Measurements from ENCODE around the gene MBD4. TPM values are rescaled to one million over a fixed set of nuclear protein-coding genes. Genes with fewer than 3 reads are reported as not detected.
"Not testable (repeated sequence)": the region's sequence is repeated elsewhere in the genome, so short reads cannot be mapped to it uniquely, and the experiment has no call there.

The MBD4 gene
- total RNA-seq, 1 donor from 2014 or later: 30.6 TPM

DNA sequence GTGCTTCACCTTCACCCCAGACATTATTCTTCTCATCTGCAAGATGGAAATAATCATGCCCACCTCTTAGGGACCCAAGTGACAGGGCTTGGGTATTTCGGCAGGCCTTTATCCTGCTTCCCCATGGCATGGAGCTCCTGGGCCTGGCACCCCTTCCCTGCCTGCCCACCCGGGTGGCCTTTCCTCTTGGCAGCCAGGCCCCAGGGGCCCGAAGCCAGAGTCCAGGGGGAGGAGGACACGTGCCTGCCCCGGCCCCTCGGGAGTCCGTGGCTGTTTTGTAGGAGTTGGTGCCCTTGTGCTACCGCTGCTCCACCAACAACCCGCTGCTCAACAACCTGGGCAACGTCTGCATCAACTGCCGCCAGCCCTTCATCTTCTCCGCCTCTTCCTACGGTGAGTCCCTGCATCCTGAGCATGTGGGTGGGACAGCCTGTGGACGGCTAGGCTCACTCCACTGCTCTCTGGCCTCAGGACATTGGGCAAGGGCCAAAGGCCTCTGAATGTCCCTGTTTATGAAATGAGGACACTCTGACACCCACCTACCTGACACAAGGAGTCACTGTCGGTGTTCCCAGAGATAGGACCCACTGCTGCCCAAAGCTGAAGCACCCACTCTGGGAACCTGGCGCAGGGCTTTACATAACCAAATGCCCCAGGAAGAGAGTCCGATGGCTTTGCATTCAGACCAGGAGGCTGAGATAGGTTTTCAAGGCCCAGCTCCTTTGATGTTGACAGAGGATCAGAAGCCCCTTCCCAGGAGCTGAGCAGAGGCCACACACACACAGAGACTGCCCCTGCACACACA, 45.8 kb downstream of the MBD4 start:
- ATAC-seq; DNase-seq (ENCODE audit: low spot score); intact Hi-C loops (cut with DNase I): not testable (repeated sequence)

DNA sequence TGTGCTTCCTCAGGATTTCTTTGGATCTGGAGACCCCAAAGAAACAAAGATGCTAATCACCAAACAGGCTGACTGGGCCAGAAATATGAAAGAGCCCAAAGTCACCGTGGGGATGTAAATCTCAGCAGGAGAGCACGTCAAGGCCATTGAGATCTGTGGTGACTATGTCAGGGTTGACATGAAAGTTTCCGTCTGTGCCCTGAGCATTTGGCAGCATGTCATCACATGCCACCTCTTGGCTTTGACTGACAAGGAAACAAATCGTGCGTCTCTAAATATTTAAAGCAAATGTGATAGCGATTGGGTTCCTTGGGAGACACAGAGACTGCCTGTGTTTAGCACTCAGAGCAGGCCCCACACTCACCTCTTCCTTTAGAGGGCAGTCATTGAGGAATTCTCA, 46.5 kb downstream of the MBD4 start:
- intact Hi-C loops (cut with DNase I): no loop called here
- DNase-seq (ENCODE audit: low spot score) (no peak), ATAC-seq (no peak)

DNA sequence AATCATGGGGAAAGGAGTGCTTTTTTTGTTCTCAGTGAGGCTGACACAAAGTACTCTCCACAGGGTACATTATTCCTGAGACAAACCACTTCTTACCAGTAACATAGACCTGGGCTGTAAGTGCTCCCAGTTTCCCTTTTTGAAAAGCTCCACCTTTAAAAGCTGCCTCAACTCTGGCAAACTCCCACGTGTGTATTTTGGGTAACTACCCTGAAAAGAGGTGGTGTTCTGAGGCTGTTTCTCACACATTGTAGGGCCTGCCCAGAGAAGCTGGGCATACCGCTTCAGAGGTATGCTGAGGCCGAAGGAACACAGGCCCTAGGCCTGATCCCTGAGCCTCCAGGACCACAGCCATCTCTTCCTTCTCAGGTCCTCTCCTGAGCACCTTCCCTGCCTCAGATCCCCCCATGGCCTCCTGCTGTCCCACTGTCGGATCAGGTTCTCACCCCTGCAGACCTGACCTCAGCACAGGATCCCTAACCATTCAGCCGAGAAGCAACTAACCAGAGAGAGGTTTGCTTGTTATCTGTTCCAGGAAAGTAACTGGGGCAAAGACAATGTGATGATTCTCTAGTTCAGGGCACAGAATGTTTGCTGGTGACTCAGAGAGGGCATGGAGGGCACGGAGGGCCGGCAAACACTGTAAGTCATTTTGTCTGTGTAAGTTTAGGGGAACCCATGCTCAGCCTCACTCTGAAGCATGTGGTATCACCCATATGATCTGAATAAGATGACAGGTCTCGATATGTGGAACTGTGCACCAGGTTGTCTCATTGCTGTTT, 47.5 kb downstream of the MBD4 start:
- DNase-seq (ENCODE audit: low spot score); intact Hi-C loops (cut with DNase I): not testable (repeated sequence)

DNA sequence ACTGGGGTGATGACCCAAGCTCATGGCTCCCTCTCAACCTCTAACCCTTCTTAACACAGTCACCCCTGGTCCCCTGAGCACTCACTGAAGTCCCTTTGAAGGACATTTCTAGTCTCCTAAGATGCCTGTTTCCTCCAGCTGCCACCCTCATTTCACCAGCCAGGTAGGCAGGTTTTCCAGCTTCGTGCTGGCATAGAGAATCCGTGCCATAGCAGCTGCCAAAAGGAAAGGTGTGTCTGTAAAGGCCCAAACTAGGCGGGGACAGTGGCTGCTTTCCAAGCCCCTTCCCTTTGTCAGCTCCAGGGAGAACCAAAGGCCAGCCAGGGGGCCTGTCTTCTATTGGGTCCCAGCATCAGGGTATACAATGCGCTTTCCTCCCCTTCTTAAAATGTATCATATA, 48.2 kb downstream of the MBD4 start:
- intact Hi-C loops (cut with DNase I); ATAC-seq; DNase-seq (ENCODE audit: low spot score): not testable (repeated sequence)

More for the DNA sequence above, 47.5 kb downstream of the MBD4 start:
- ATAC-seq: not testable (repeated sequence)

DNA sequence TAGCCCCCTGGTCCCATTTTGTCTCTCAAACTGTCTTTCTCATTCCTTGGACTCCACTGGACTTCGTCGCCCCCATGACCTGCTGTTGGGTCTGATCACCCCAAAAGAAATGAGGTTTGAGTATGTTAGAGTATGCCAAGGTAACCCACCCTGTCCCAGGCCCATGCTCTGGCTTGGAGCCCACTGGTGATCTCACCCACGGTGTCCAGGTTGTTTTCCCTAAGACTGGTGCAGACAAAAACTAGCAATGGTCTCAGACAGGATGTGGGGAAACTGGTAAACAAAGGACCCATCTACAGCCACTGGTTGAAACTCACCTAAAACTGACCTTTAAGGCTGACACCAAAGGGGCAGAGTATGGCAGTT, 50.2 kb downstream of the MBD4 start:
- intact Hi-C loops (cut with DNase I): no loop called here
- DNase-seq (ENCODE audit: low spot score) (no peak), ATAC-seq (no peak)

DNA sequence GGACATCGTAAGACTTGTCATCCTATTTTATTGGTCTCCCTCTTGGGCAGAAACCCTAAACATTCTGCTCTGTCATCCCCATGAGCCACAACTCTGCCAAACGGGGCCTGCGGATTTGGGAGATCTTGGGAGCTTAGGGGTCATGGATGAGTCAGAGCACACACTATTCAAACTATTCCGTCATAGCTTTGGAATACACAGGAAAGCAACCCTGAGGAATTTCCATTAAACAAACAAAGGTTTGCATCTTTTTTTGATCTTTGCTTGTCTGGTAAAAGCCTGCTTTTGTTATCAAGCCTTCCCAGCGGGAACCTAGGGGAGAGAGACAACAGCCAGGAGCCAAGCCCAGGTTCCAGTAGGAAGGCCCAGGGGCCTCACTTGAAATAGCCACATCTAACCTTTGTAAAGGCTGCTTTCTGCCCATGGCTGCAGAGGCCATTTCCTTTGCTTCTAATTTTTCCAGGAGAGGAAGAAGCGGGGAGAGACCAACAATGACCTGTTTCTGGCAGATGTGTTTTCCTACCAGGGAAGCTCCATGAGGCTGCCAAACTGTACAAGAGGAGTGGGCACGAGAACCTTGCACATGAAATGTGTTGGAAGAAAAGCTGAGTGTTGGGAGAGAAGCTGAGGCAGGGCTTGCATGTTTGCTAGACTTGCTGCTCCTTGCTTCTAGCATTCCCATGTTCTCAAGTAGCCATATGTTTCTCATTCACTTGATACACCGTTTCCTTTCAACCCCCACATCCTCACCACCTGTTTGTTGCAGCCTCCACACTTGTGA, 50.8 kb downstream of the MBD4 start:
- intact Hi-C loops (cut with DNase I); DNase-seq (ENCODE audit: low spot score): not testable (repeated sequence)
- peak; percentile 91 for ATAC-seq

DNA sequence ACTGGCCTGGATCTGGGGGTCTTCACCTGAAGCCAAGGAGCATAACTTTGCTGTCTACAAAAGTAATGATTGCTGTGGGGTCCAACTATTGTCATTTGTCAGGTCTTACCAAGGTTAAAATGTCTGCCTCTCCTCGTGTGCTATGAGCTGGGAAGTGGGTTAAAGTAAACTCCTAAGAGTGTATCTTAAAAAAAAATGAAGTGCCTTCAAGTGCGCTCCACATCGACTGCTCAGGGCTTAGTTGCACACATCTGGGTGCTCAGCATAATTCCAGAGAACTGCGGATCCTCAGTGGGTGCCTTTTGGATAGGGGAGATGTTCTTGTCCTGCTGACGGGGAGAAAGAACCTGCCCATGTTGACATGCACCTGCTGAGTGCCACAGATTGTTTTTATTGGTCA, 52.3 kb downstream of the MBD4 start:
- DNase-seq (ENCODE audit: low spot score) (no peak), ATAC-seq (no peak)
- intact Hi-C loops (cut with DNase I): no loop called here

DNA sequence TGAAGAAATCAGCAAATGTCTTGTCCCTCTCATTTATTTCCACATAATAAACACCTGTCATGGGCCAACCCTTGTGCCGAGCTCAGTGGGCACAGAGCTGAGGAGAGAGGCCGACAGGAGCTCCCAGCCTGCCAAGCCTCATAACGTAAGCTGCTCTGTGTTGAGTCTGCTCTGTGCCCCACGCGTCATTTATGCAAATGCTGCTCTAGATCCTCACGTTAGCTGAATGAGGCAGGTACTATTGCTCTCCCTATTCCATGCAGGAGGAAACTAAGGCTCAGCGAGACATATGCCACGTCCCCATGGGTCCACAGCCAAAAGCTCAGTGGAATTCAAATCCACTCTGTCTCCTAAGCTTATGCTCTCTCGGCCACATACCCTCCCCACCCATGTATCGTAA, 52.8 kb downstream of the MBD4 start:
- DNase-seq (ENCODE audit: low spot score) (no peak), ATAC-seq (no peak)
- intact Hi-C loops (cut with DNase I): no loop called here

DNA sequence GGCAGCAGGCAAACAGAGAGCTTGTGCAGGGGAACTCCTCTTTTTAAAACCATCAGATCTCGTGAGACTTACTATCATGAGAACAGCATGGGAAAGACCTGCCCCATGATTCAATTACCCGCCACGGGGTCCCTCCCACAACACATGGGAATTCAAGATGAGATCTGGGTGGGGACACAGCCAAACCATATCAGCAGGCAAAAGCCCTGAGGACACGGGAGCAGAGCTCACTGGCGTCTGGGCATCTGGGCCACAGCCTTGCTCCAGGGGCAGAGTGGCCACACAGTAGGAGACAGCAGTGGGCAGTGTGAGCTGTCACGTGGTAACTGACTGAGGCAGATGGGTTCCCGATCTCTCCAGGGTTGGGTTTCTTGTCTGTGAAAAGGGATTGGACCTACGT, 54.2 kb downstream of the MBD4 start:
- DNase-seq (ENCODE audit: low spot score); intact Hi-C loops (cut with DNase I); ATAC-seq: not testable (repeated sequence)

DNA sequence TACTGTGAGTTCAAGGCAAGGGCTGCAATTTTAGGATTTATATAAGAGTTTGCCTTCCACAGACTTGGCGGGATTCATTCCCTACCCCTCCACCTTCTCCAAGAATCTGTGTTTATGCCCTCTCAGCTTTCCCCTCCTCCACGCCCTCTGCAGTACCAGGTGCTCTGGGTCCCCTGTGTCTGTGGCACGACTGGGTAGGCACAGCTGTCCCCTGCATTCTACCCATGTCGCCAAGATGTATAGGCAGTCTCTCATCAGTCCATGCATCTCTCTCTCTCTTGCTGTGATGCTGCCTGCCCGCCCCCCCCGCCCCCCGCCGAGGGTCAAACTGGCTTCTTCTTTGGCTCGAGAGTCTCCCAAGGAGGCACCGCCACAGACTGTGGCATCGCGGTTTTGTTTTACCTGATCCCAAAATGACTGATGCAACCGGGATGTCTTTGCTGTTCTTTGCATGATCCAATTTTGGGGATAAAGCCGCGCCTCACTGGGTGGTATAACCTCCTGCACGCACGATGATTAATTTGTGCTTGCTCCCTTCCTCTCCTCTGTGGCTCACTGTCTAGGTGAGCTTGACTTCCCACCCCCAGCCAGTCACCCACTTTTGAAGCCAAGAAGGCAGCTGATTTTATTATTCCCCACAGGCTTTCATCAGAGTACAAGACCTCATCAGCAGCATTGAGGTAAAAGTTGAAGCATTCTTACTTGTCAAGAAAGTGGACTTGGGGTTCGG, 55.0 kb downstream of the MBD4 start:
- ATAC-seq (no peak), DNase-seq (ENCODE audit: low spot score) (no peak)
- intact Hi-C loops (cut with DNase I): no loop called here

DNA sequence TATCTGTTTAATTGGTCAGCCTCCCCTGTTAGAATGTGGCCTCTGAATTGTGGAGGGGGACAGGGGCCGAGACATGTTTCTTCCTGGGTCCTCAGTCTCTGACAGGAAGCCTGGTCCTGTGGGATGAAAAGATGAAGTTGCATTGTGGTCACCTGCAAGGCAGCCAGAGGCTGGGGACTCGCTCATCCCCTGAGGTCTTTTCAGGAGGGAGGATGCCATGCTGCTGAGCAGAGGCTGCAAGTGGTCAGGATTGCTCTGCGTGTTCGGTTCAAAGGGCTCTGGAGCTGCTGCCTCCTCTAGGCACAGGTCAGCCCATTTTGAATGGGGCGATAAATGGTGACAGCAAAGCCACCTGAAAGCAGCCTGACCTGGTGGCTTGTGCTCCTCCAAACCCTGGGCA, 55.6 kb downstream of the MBD4 start:
- intact Hi-C loops (cut with DNase I); ATAC-seq; DNase-seq (ENCODE audit: low spot score): not testable (repeated sequence)

DNA sequence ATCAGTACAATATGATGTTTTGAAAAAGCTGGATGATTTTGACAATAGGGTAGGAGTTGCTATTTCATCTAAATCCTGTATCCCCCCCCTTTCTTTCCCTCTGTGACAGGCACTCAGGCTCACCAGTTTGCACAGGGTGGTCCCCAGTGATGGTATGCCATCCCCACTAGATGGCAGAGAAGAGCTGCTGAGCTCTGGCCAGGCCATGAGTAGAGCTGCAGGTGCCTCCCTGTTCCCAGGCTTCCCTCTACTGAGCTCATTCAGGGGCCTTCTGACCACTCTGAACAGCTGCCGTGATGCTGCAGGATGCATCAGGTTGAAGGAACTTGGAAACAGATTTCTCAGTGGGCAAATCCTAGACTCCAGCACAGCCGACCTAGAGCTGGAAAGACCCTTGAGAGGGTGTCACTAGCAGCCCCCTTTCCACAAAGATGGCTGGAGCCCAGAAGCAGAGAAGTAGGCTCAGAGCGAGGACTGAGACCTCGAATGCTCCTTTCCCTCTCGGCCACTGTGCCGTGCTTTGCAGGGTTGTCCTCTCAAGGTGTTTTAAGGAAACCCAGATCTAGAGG, 56.4 kb downstream of the MBD4 start:
- intact Hi-C loops (cut with DNase I): no loop called here
- peak; percentile 69 for DNase-seq (ENCODE audit: low spot score)
- ATAC-seq: peak; percentile 80

DNA sequence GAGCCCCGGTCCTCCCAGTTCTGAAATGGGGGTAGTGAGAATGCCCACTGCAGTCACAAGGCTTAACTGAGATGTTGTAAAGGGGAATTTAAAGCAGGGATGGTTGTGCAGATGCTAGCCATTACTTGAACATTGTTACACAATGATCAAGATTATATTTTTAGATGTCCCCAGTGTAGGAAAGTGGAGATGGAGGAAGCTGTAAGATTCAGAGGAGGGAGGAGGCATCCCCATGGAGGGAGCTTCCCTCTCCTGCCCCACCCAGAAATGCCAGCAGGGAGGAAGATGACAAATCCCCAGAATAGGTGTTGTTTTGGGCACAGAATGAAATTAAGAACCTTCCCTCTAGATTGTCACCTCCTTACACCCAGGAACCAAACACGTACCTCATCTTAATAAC, 57.4 kb downstream of the MBD4 start:
- intact Hi-C loops (cut with DNase I): no loop called here
- no peak for DNase-seq (ENCODE audit: low spot score)
- no peak for ATAC-seq

Other genes starting within 250 kb of the MBD4 start
- 111 TPM for gene COPG1, start 190.3 kb downstream of the MBD4 start, total RNA-seq
- gene HMCES, start 161.1 kb downstream of the MBD4 start, total RNA-seq: 36.6 TPM
- 0.40 TPM for gene EFCAB12, start 11.3 kb downstream of the MBD4 start, total RNA-seq
- gene IFT122, start 276 bp upstream of the MBD4 start, total RNA-seq: 49.7 TPM
- not detected for gene RHO, start 88.7 kb upstream of the MBD4 start, total RNA-seq
- gene H1-8, start 103.2 kb upstream of the MBD4 start, total RNA-seq: not detected
- gene PLXND1, start 166.7 kb upstream of the MBD4 start, total RNA-seq: 319 TPM

Data from sciatic nerve (tissue), 2 donors.